Osteoblast (primary cell): ENCODE measurements around the gene TENM3. TPM values are rescaled to one million over a fixed set of nuclear protein-coding genes. Genes with fewer than 3 reads are reported as not detected.

Experiments
- DNase-seq: peaks from one replicate; pipeline ENCODE4 v3.0.0; 2011; ENCODE audit warnings: low spot score, mixed read lengths; ENCODE audit not compliant: insufficient read length; ENCODE audit errors: missing footprints
- H2AFZ ChIP-seq: 2 replicates; pipeline ENCODE4 v1.6.0; 2011; ENCODE audit warnings: mild to moderate bottlenecking, low read length
- H3K27ac ChIP-seq: 2 replicates; pipeline ENCODE4 v1.5.1; 2011; ENCODE audit warnings: mild to moderate bottlenecking, low read depth, low read length, moderate library complexity
- H3K27me3 ChIP-seq: 2 replicates; pipeline ENCODE4 v1.6.0; 2012; ENCODE audit warnings: mild to moderate bottlenecking, control low read depth, inconsistent platforms, low read length, moderate library complexity; ENCODE audit not compliant: insufficient read depth
- H3K36me3 ChIP-seq: 2 replicates; pipeline ENCODE4 v1.5.1; 2011; ENCODE audit warnings: mild to moderate bottlenecking, low read length, control low read depth, moderate library complexity; ENCODE audit not compliant: insufficient read depth
- H3K4me1 ChIP-seq: 2 replicates; pipeline ENCODE4 v1.5.1; 2011; ENCODE audit warnings: mild to moderate bottlenecking, low read length, control low read depth, moderate library complexity; ENCODE audit not compliant: insufficient read depth
- H3K4me2 ChIP-seq: 2 replicates; pipeline ENCODE4 v1.6.0; 2011; ENCODE audit warnings: mild to moderate bottlenecking, low read length; ENCODE audit not compliant: insufficient read depth
- H3K4me3 ChIP-seq: fragments of 200-600 bp; sonication (generic); 3 replicates; pipeline ENCODE4 v1.5.1; 2012; ENCODE audit warnings: mild to moderate bottlenecking, low read length, inconsistent platforms; ENCODE audit not compliant: insufficient read depth
- H3K79me2 ChIP-seq: 2 replicates; pipeline ENCODE4 v1.6.0; 2012; ENCODE audit warnings: mild to moderate bottlenecking, low read length, control low read depth, inconsistent platforms; ENCODE audit not compliant: insufficient read depth
- H3K9me3 ChIP-seq: 2 replicates; pipeline ENCODE4 v1.5.1; 2011; ENCODE audit warnings: low read depth, low read length, control low read depth
- H4K20me1 ChIP-seq: 2 replicates; pipeline ENCODE4 v1.6.0; 2012; ENCODE audit warnings: mild to moderate bottlenecking, low read length, control low read depth; ENCODE audit not compliant: insufficient read depth
- total RNA-seq: library from RNA; depleted of rRNA; stranded (reverse); fragments of >200 nt; gene quantifications from 2 replicates; pipeline ENCODE4 v1.2.3, GENCODE V29; 2012
- TF ChIP-seq, protein P1 (sequence below): IDR thresholded peaks from 2 replicates; pipeline ENCODE4 v1.5.1; 2011; ENCODE audit warnings: mild to moderate bottlenecking, low read depth, low read length, moderate library complexity; ENCODE audit errors: extremely low read depth

The TENM3 gene
- total RNA-seq, 1 donor, result 59.0 TPM

DNA sequence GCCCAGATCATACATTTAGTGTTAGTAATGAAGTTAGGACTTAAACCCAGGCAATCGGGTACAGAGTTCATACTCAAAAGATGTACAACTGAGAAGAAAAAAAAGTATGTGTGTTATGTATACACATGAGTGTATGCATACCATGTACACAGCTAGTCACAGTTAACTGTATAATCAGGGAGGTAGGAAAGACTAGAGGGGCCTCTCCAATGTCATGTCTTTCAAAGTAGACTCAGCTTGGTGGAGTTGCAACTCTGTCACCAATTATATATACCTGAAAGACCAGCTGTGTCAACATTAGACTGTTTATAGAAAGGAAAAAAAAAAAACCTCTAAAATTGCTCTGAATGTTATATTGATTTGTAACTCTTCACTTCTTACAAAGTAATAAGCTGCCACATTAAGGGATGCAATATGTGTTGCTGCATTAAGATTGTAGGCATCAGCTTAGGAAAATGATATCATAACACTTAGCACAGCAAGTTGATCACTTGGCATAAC is 506.5 kb downstream of the TENM3 start:
- Histone ChIP-seq H3K9me3 (no peaks in the 10 kb centered on the region), H3K27me3 (no peaks in the 10 kb centered on the region), H2AFZ (no peak overlapping the region), H3K4me2 (no peak overlapping the region), H3K4me3 (no peak overlapping the region), H3K79me2 (no peaks in the 10 kb centered on the region), H3K27ac (no peak overlapping the region), H4K20me1 (no peaks in the 10 kb centered on the region), H3K36me3 (peaks cover 3% of the 10 kb centered on the region), H3K4me1 (peaks cover 10% of the 10 kb centered on the region)
- DNase-seq, result no peak
- TF ChIP-seq, protein P1, sequence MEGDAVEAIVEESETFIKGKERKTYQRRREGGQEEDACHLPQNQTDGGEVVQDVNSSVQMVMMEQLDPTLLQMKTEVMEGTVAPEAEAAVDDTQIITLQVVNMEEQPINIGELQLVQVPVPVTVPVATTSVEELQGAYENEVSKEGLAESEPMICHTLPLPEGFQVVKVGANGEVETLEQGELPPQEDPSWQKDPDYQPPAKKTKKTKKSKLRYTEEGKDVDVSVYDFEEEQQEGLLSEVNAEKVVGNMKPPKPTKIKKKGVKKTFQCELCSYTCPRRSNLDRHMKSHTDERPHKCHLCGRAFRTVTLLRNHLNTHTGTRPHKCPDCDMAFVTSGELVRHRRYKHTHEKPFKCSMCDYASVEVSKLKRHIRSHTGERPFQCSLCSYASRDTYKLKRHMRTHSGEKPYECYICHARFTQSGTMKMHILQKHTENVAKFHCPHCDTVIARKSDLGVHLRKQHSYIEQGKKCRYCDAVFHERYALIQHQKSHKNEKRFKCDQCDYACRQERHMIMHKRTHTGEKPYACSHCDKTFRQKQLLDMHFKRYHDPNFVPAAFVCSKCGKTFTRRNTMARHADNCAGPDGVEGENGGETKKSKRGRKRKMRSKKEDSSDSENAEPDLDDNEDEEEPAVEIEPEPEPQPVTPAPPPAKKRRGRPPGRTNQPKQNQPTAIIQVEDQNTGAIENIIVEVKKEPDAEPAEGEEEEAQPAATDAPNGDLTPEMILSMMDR, result no peak

GRCh38 chr4:182752158-182752910 is 509.1 kb downstream of the TENM3 start:
- H3K4me1 ChIP-seq, result peaks cover 10% of the 10 kb centered on the region
- H3K4me2 ChIP-seq, result peak overlapping the region; percentile 21
- TF ChIP-seq, protein P1, result no peak
- H3K79me2 ChIP-seq, result no peaks in the 10 kb centered on the region
- H3K4me3 ChIP-seq, result no peak overlapping the region
- H2AFZ ChIP-seq, result no peak overlapping the region
- H4K20me1 ChIP-seq, result no peaks in the 10 kb centered on the region
- DNase-seq, result peak; percentile 72
- peaks cover 4% of the 10 kb centered on the region for H3K36me3 ChIP-seq
- H3K9me3 ChIP-seq, result no peaks in the 10 kb centered on the region
- peak overlapping the region; percentile 63 for H3K27ac ChIP-seq
- H3K27me3 ChIP-seq, result no peaks in the 10 kb centered on the region

- H2AFZ ChIP-seq, result no peak overlapping the region
- no peaks in the 10 kb centered on the region for H4K20me1 ChIP-seq
- H3K36me3 ChIP-seq, result peaks cover 4% of the 10 kb centered on the region
- DNase-seq, result no peak
- no peaks in the 10 kb centered on the region for H3K27me3 ChIP-seq
- no peaks in the 10 kb centered on the region for H3K79me2 ChIP-seq
- no peaks in the 10 kb centered on the region for H3K9me3 ChIP-seq
- H3K4me3 ChIP-seq, result no peak overlapping the region
- H3K4me2 ChIP-seq, result no peak overlapping the region
- TF ChIP-seq, protein P1, result no peak
- H3K4me1 ChIP-seq, result peaks cover 10% of the 10 kb centered on the region
- no peak overlapping the region for H3K27ac ChIP-seq
These were observed 511.7 kb downstream of the TENM3 start for GRCh38 chr4:182754895-182755294.

DNA sequence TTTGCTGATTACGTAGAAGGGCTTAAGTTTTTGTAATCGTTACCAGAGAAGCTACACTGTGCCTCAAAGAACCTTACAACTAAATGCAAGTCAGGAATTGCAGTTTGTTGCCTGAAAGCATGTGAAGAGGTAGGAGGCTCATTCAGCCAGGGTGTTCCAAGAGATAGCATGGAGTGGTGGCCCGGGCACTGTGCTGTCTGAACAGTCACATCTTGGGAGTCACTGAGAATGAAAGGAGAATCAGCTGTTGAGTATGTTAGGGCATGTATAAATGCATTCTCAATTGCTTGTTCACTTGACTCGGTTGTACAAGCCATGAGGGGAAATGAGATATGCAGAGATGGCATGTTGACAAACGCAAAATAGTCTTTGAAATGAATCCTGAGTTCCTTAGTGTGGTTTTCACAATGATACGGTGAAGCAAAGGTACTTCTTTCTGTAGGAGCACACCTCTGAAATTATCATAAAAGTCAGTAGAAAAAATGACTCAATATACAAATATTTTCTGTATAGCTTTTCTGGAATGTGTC is 513.0 kb downstream of the TENM3 start:
- no peaks in the 10 kb centered on the region for H4K20me1 ChIP-seq
- H3K36me3 ChIP-seq, result peaks cover 4% of the 10 kb centered on the region
- H3K79me2 ChIP-seq, result no peaks in the 10 kb centered on the region
- TF ChIP-seq, protein P1, result no peak
- no peak overlapping the region for H3K4me2 ChIP-seq
- H3K4me3 ChIP-seq, result no peak overlapping the region
- DNase-seq, result no peak
- H3K27ac ChIP-seq, result no peak overlapping the region
- peaks cover 10% of the 10 kb centered on the region for H3K4me1 ChIP-seq
- H3K9me3 ChIP-seq, result no peaks in the 10 kb centered on the region
- H2AFZ ChIP-seq, result no peak overlapping the region
- H3K27me3 ChIP-seq, result no peaks in the 10 kb centered on the region
